ENCODE measurements around the gene GOLM1.

DNA sequence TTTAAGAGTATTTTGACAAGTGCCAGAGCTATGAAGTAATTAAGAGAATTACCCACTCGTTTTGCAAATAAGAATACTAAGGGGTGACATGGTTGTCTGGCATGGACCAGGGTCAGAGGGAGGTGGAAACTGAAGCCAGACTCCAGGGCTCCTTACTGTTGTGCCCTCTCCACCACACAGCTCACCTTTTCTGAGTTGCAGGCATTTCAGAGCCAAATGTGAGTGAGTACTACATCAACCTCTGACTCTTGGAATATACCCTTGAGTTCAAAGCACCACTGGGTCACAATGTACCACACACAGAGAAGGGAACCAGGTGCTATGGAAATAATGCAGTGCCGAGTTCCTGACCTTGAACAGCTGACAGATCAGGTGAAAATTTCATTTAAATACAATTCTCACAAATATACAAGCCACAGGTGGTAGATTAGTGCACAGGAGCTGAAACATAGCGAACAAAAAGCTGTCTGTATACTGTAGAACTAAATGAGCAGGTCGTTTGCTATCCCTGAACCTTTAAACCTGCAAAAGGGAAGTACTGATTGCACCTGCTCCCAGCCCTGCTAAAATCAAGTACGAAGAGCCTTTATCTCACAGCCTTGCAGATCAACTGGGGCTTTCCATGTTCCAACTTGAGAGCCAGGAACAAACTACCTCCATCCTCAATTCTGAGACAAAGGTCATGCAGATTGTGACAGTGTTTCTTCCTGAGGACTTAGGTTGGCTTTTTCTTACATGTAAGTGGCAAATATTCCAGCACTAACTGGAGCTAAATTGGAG, 57.0 kb downstream of the GOLM1 start:
- TF ChIP-seq, protein P1, sequence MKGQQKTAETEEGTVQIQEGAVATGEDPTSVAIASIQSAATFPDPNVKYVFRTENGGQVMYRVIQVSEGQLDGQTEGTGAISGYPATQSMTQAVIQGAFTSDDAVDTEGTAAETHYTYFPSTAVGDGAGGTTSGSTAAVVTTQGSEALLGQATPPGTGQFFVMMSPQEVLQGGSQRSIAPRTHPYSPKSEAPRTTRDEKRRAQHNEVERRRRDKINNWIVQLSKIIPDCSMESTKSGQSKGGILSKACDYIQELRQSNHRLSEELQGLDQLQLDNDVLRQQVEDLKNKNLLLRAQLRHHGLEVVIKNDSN (IDR thresholded peaks at IDR 0.05) = no peak
- TF ChIP-seq YY1 (IDR thresholded peaks at IDR 0.05; ENCODE audit: low read depth) = no peak
- no peak for TF ChIP-seq FOXM1 (IDR thresholded peaks at IDR 0.05; ENCODE audit: borderline replicate concordance, low read depth)
- TF ChIP-seq, protein P2, sequence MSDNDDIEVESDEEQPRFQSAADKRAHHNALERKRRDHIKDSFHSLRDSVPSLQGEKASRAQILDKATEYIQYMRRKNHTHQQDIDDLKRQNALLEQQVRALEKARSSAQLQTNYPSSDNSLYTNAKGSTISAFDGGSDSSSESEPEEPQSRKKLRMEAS (IDR thresholded peaks at IDR 0.05) = no peak
- no peak for TF ChIP-seq TEAD4 (IDR thresholded peaks at IDR 0.05)
- no peak for TF ChIP-seq TAF1 (IDR thresholded peaks at IDR 0.05; ENCODE audit: low read depth)
- no peak for TF ChIP-seq EP300 (IDR thresholded peaks at IDR 0.05; ENCODE audit: borderline replicate concordance)

All from Ishikawa (cell line).